WTC11 (cell line): ENCODE data around the gene TMEM108. TPM values are rescaled to one million over a fixed set of nuclear protein-coding genes. Genes with fewer than 3 reads are reported as not detected.

ENCODE experiments used
- ATAC-seq: fragments of 200-7000 bp; cut with Tn5 transposase; 2 replicates; pipeline ENCODE4 v1.10.0; 2021; ENCODE audit warnings: mild to moderate bottlenecking, moderate library complexity
- CTCF ChIA-PET: fragments of 300-600 bp; sonication (Branson Sonifier 250); formaldehyde crosslinking; loops from one replicate; lab custom pipeline; 2021; ENCODE audit warnings: antibody characterized with exemption; lab: Charles Lee
- POLR2A ChIA-PET: fragments of 350-600 bp; sonication (Branson Sonifier 250); formaldehyde crosslinking; loops from one replicate; lab custom pipeline; 2021; ENCODE audit warnings: antibody characterized with exemption; lab: Charles Lee
- DNase-seq: peaks from one replicate; pipeline ENCODE4 v3.0.0; 2021; ENCODE audit warnings: low spot score
- H3K27ac Mint-ChIP-seq: 2 replicates; pipeline ENCODE4 v1.8.0; 2021; ENCODE audit warnings: mixed read lengths
- H3K27me3 Mint-ChIP-seq: 2 replicates; pipeline ENCODE4 v1.8.0; 2021; ENCODE audit warnings: low read depth, mild to moderate bottlenecking, moderate library complexity, mixed read lengths
- H3K36me3 Mint-ChIP-seq: 2 replicates; pipeline ENCODE4 v1.8.0; 2021; ENCODE audit warnings: mixed read lengths
- H3K4me1 Mint-ChIP-seq: 2 replicates; pipeline ENCODE4 v1.8.0; 2022; ENCODE audit warnings: mixed read lengths
- H3K4me3 Mint-ChIP-seq: 2 replicates; pipeline ENCODE4 v1.8.0; 2021; ENCODE audit warnings: mild to moderate bottlenecking, moderate library complexity, mixed read lengths
- H3K9me3 Mint-ChIP-seq: 2 replicates; pipeline ENCODE4 v1.8.0; 2021; ENCODE audit warnings: mixed read lengths
- AFF4 ChIP-seq: sonication (generic); formaldehyde crosslinking; IDR thresholded peaks from 2 replicates; pipeline ENCODE4 v1.8.1; 2023; ENCODE audit warnings: mild to moderate bottlenecking, missing genetic modification reagents, borderline replicate concordance
- CTCF ChIP-seq: fragments of 200-600 bp; IDR thresholded peaks from 2 replicates; pipeline ENCODE4 v1.8.0; 2022; ENCODE audit warnings: antibody characterized with exemption
- ELF4 ChIP-seq: sonication (generic); formaldehyde crosslinking; IDR thresholded peaks from 2 replicates; pipeline ENCODE4 v1.8.1; 2022; ENCODE audit warnings: low read depth, mild to moderate bottlenecking, moderate library complexity, missing genetic modification reagents
- ETV6 ChIP-seq: sonication (generic); formaldehyde crosslinking; IDR thresholded peaks from 2 replicates; pipeline ENCODE4 v1.8.1; 2022; ENCODE audit warnings: mild to moderate bottlenecking, missing genetic modification reagents
- FOXK1 ChIP-seq: sonication (generic); formaldehyde crosslinking; IDR thresholded peaks from 2 replicates; pipeline ENCODE4 v1.8.0; 2022; ENCODE audit warnings: mild to moderate bottlenecking, moderate library complexity, missing genetic modification reagents
- GTF2I ChIP-seq: fragments of 250-450 bp; sonication (Bioruptor Pico); conservative IDR thresholded peaks from 2 replicates; pipeline ENCODE4 v1.4.0; 2021; ENCODE audit warnings: mild to moderate bottlenecking
- HMGXB4 ChIP-seq: sonication (generic); formaldehyde crosslinking; IDR thresholded peaks from 2 replicates; pipeline ENCODE4 v1.8.1; 2023; ENCODE audit warnings: mild to moderate bottlenecking, moderate library complexity, missing genetic modification reagents
- KAT7 ChIP-seq: sonication (generic); formaldehyde crosslinking; IDR thresholded peaks from 2 replicates; pipeline ENCODE4 v1.8.1; 2023; ENCODE audit warnings: missing genetic modification reagents, mild to moderate bottlenecking, borderline replicate concordance
- MAX ChIP-seq: sonication (generic); formaldehyde crosslinking; IDR thresholded peaks from 2 replicates; pipeline ENCODE4 v1.8.0; 2022; ENCODE audit warnings: mild to moderate bottlenecking, missing genetic modification reagents
- NFYB ChIP-seq: sonication (generic); formaldehyde crosslinking; conservative IDR thresholded peaks from 2 replicates; pipeline ENCODE4 v1.8.0; 2022; ENCODE audit warnings: low read depth, missing genetic modification reagents
- RORB ChIP-seq: fragments of 250-450 bp; sonication (Bioruptor Pico); IDR thresholded peaks from 2 replicates; pipeline ENCODE4 v1.9.0; 2021; ENCODE audit warnings: mild to moderate bottlenecking
- USF1 ChIP-seq: sonication (generic); formaldehyde crosslinking; IDR thresholded peaks from 2 replicates; pipeline ENCODE4 v1.8.0; 2022; ENCODE audit warnings: mild to moderate bottlenecking, missing genetic modification reagents
- ZBTB21 ChIP-seq: sonication (generic); formaldehyde crosslinking; IDR thresholded peaks from 2 replicates; pipeline ENCODE4 v1.8.1; 2023; ENCODE audit warnings: mild to moderate bottlenecking, missing genetic modification reagents, borderline replicate concordance
- ZMAT4 ChIP-seq: fragments of 250-450 bp; sonication (Bioruptor Pico); IDR thresholded peaks from 2 replicates; pipeline ENCODE4 v1.9.0; 2021; ENCODE audit warnings: mild to moderate bottlenecking
- ZNF317 ChIP-seq: sonication (generic); formaldehyde crosslinking; IDR thresholded peaks from 2 replicates; pipeline ENCODE4 v1.8.1; 2023; ENCODE audit warnings: low read depth, mild to moderate bottlenecking, moderate library complexity, missing genetic modification reagents, borderline replicate concordance
- ZSCAN18 ChIP-seq: fragments of 250-450 bp; sonication (Bioruptor Pico); IDR thresholded peaks from 2 replicates; pipeline ENCODE4 v2.1.2; 2022; ENCODE audit warnings: mild to moderate bottlenecking, moderate library complexity
- total RNA-seq: library from RNA; stranded (reverse); gene quantifications from 3 replicates; pipeline ENCODE4 v1.2.3, GENCODE V29; 2021

The TMEM108 gene
- total RNA-seq, 1 experiment from 2014 or later: 14.7 TPM

- H3K4me3 Mint-ChIP-seq: no peak overlapping the region
- H3K9me3 Mint-ChIP-seq: peaks cover 12% of the 10 kb centered on the region
- no peaks in the 10 kb centered on the region for H3K27me3 Mint-ChIP-seq
- peaks cover 3% of the 10 kb centered on the region; the same call in 1 of the 2 replicates for H3K4me1 Mint-ChIP-seq
- ChIA-PET CTCF (no interaction called here), POLR2A (no interaction called here)
- peaks cover 7% of the 10 kb centered on the region for H3K36me3 Mint-ChIP-seq
- no peak overlapping the region for H3K27ac Mint-ChIP-seq
- ATAC-seq: no peak
- DNase-seq: no peak
- TF ChIP-seq ELF4 (no peak), ZSCAN18 (no peak), MAX (CRISPR knock-in tag) (no peak), CTCF (no peak), AFF4 (CRISPR knock-in tag) (no peak), FOXK1 (CRISPR knock-in tag) (no peak), ZNF317 (CRISPR knock-in tag) (no peak), NFYB (CRISPR knock-in tag) (no peak), ZMAT4 (CRISPR knock-in tag) (no peak), RORB (CRISPR knock-in tag) (no peak), USF1 (CRISPR knock-in tag) (no peak), ZBTB21 (no peak), GTF2I (CRISPR knock-in tag) (no peak), KAT7 (CRISPR knock-in tag) (no peak), ETV6 (no peak), HMGXB4 (CRISPR knock-in tag) (no peak)
Measured at GRCh38 chr3:133162265-133162664, 124.1 kb downstream of the TMEM108 start.
